Measurements from ENCODE around the gene GXYLT2.

The GXYLT2 gene

DNA sequence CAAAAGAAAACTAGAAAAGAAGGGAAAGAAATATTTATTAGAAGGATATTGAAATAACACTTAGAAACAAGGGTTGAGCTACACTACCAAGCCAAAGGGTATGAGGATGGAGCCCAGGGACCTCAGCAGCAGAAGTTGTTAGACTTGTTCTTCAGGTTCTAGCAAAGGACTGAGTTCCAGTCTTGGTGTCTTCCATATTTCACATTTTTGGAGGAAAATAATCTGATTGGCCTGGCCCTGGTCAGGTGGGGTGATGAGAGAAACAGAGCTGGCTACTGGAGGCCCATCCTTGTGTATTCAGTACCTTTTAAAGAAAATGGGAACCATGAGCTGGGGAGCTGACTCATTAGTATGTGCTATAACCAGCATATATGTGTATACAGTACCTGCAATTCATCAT is 137.0 kb downstream of the GXYLT2 start:
- no peak for DNase-seq

DNA sequence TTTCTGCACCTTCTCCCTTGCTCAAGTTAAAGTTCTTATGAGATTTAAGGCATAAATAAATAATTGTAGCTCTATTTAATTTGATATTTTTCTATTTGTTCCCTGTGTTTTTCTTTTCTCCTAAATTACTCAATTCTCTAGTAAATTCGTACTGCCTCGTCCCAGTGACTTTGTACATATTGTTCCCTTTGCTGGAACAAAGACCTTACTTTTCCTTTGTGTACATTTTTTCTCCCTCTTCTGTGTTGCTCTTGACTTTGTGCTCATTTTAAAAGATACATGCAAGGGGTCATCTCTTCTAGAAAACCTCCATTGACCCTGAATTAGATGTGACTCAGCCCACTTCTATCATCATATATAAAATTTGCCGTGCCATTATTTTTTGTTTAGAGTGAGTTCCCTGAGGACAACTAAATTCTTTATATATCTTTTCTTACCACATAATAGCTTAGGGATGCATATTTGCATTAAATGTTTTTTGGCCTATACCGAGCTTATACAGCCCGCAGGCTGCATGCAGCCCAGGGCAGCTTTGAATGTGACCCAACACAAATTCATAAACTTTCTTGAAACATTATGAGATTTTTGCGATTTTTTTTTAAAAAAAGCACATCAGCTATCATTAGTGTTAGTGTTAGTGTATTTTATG is 138.4 kb downstream of the GXYLT2 start:
- no peak for DNase-seq
